ENCODE results near the gene ZNF830.

GRCh38 chr17:34990921-34991365, 29.6 kb downstream of the ZNF830 start:
- TF ChIP-seq GATA3 (IDR thresholded peaks at IDR 0.05; ENCODE audit: low read depth, low read length): no peak
- no peak for TF ChIP-seq GATA2 (IDR thresholded peaks at IDR 0.05; ENCODE audit: low read depth, low read length)

Measured in SH-SY5Y (cell line).